HG03139 (cell line): ENCODE data around the gene TGFBR2.
"Not testable (repeated sequence)": the region's sequence is repeated elsewhere in the genome, so short reads cannot be mapped to it uniquely, and the experiment has no call there.

Experiments used
- ATAC-seq: cut with Tn5 transposase; IDR thresholded peaks from one replicate; pipeline ENCODE4 v1.9.1; 2021; ENCODE audit not compliant: unreplicated experiment

TGFBR2 gene

GRCh38 chr3:30617653-30618052, 11.3 kb downstream of the TGFBR2 start:
- ATAC-seq: no peak

GRCh38 chr3:30618526-30618925, 12.1 kb downstream of the TGFBR2 start:
- ATAC-seq: no peak

GRCh38 chr3:30619318-30619717, 12.9 kb downstream of the TGFBR2 start:
- ATAC-seq: no peak

- no peak for ATAC-seq
These were observed 14.3 kb downstream of the TGFBR2 start for GRCh38 chr3:30620402-30621360.

- no peak for ATAC-seq
These were observed 15.2 kb downstream of the TGFBR2 start for GRCh38 chr3:30621576-30621975.

GRCh38 chr3:30622047-30622545, 15.7 kb downstream of the TGFBR2 start:
- ATAC-seq: no peak

GRCh38 chr3:30622790-30623189, 16.4 kb downstream of the TGFBR2 start:
- no peak for ATAC-seq

GRCh38 chr3:30623351-30623750, 16.9 kb downstream of the TGFBR2 start:
- ATAC-seq: no peak

- not testable (repeated sequence) for ATAC-seq
These were observed 18.1 kb downstream of the TGFBR2 start for GRCh38 chr3:30624480-30624879.

GRCh38 chr3:30625541-30626438, 19.4 kb downstream of the TGFBR2 start:
- ATAC-seq: no peak

- no peak for ATAC-seq
These were observed 20.2 kb downstream of the TGFBR2 start for GRCh38 chr3:30626443-30627180.

GRCh38 chr3:30628205-30628900, 22.0 kb downstream of the TGFBR2 start:
- ATAC-seq: no peak

GRCh38 chr3:30628901-30629590, 22.6 kb downstream of the TGFBR2 start:
- ATAC-seq: no peak

- no peak for ATAC-seq
These were observed 23.3 kb downstream of the TGFBR2 start for GRCh38 chr3:30629746-30630145.

GRCh38 chr3:30630238-30631030, 24.0 kb downstream of the TGFBR2 start:
- ATAC-seq: no peak

- ATAC-seq: no peak
These were observed 25.0 kb downstream of the TGFBR2 start for GRCh38 chr3:30631243-30631904.

GRCh38 chr3:30632065-30632464, 25.7 kb downstream of the TGFBR2 start:
- ATAC-seq: no peak

- ATAC-seq: no peak
These were observed 26.1 kb downstream of the TGFBR2 start for GRCh38 chr3:30632521-30632920.
